Hematopoietic multipotent progenitor cell treated with erythropoietin and hydrocortisone succinate and interleukin-3 and kit ligand, for 15 days (in vitro differentiated cells): ENCODE data around the gene TMEM38B.
A peak's percentile ranks its signal among the peaks of the same experiment; 100 is the strongest.

Experiments
- DNase-seq: peaks from one replicate; pipeline ENCODE4 v3.0.0-alpha.2; 2015; ENCODE audit warnings: low spot score

TMEM38B gene

GRCh38 chr9:105694190-105694847 lies at the start of gene TMEM38B:
TMEM38B (plus strand) TSS chr9:105694541; CDS start chr9:105694661, 120 bp downstream.
- DNase-seq, result peak; percentile 83

- no peak for DNase-seq
These were observed 47.3 kb upstream of the TMEM38B start for GRCh38 chr9:105646879-105647594.

- no peak for DNase-seq
These were observed 46.6 kb upstream of the TMEM38B start for GRCh38 chr9:105647595-105648349.

- DNase-seq, result no peak
These were observed 42.5 kb upstream of the TMEM38B start for GRCh38 chr9:105651806-105652205.

- no peak for DNase-seq
These were observed 38.0 kb upstream of the TMEM38B start for GRCh38 chr9:105656131-105656921.

GRCh38 chr9:105658351-105658750 lies 36.0 kb upstream of the TMEM38B start:
- no peak for DNase-seq

- DNase-seq, result no peak
These were observed 33.3 kb upstream of the TMEM38B start for GRCh38 chr9:105661011-105661410.

GRCh38 chr9:105662184-105663104 lies 31.9 kb upstream of the TMEM38B start, which contains the start of gene TAL2:
TAL2 (plus strand) TSS chr9:105662457; CDS start chr9:105662497, 40 bp downstream.
- no peak for DNase-seq

GRCh38 chr9:105663914-105664313 lies 30.4 kb upstream of the TMEM38B start:
- no peak for DNase-seq

GRCh38 chr9:105667867-105668266 lies 26.5 kb upstream of the TMEM38B start:
- no peak for DNase-seq

GRCh38 chr9:105670315-105670714 lies 24.0 kb upstream of the TMEM38B start:
- DNase-seq, result no peak

GRCh38 chr9:105670775-105671174 lies 23.6 kb upstream of the TMEM38B start:
- DNase-seq, result no peak

- no peak for DNase-seq
These were observed 21.6 kb upstream of the TMEM38B start for GRCh38 chr9:105672711-105673234.

GRCh38 chr9:105673850-105674387 lies 20.4 kb upstream of the TMEM38B start:
- DNase-seq, result no peak

GRCh38 chr9:105676351-105676923 lies 17.9 kb upstream of the TMEM38B start:
- DNase-seq, result no peak

- DNase-seq, result no peak
These were observed 16.2 kb upstream of the TMEM38B start for GRCh38 chr9:105678163-105678562.

- DNase-seq, result no peak
These were observed 15.6 kb upstream of the TMEM38B start for GRCh38 chr9:105678781-105679180.

GRCh38 chr9:105679257-105680022 lies 14.9 kb upstream of the TMEM38B start:
- DNase-seq, result no peak

- no peak for DNase-seq
These were observed 13.0 kb upstream of the TMEM38B start for GRCh38 chr9:105681313-105681712.
